HG03159 (cell line): Measurements from ENCODE around the gene DIS3L2.

Experiments
- ATAC-seq: cut with Tn5 transposase; IDR thresholded peaks from one replicate; pipeline ENCODE4 v1.9.1; 2021; ENCODE audit warnings: mild to moderate bottlenecking, moderate library complexity; ENCODE audit not compliant: unreplicated experiment

DIS3L2 gene

GRCh38 chr2:232225429-232225828 is 263.9 kb downstream of the DIS3L2 start:
- no peak for ATAC-seq

- no peak for ATAC-seq
Measured at GRCh38 chr2:232225895-232226294, 264.4 kb downstream of the DIS3L2 start.

GRCh38 chr2:232228332-232228731 is 266.8 kb downstream of the DIS3L2 start:
- no peak for ATAC-seq

GRCh38 chr2:232228971-232229894 is 267.7 kb downstream of the DIS3L2 start:
- no peak for ATAC-seq

- ATAC-seq, result no peak
Measured at GRCh38 chr2:232229911-232230310, 268.4 kb downstream of the DIS3L2 start.

- ATAC-seq, result no peak
Measured at GRCh38 chr2:232230560-232230959, 269.0 kb downstream of the DIS3L2 start.

- no peak for ATAC-seq
Measured at GRCh38 chr2:232231554-232231953, 270.0 kb downstream of the DIS3L2 start.

- ATAC-seq, result no peak
Measured at GRCh38 chr2:232232915-232233314, 271.4 kb downstream of the DIS3L2 start.

GRCh38 chr2:232234922-232235615 is 273.6 kb downstream of the DIS3L2 start:
- ATAC-seq, result no peak

- peak; percentile 50 for ATAC-seq
Measured at GRCh38 chr2:232235716-232236115, 274.2 kb downstream of the DIS3L2 start.

GRCh38 chr2:232236200-232236599 is 274.7 kb downstream of the DIS3L2 start:
- peak; percentile 74 for ATAC-seq

- no peak for ATAC-seq
Measured at GRCh38 chr2:232237464-232237863, 276.0 kb downstream of the DIS3L2 start.

- no peak for ATAC-seq
Measured at GRCh38 chr2:232238108-232238507, 276.6 kb downstream of the DIS3L2 start.

GRCh38 chr2:232238596-232238995 is 277.1 kb downstream of the DIS3L2 start:
- ATAC-seq, result no peak

- ATAC-seq, result no peak
Measured at GRCh38 chr2:232239951-232240681, 278.6 kb downstream of the DIS3L2 start.

GRCh38 chr2:232240906-232241305 is 279.4 kb downstream of the DIS3L2 start:
- ATAC-seq, result no peak

GRCh38 chr2:232242316-232242715 is 280.8 kb downstream of the DIS3L2 start:
- ATAC-seq, result no peak

- no peak for ATAC-seq
Measured at GRCh38 chr2:232245111-232245510, 283.6 kb downstream of the DIS3L2 start.

- no peak for ATAC-seq
Measured at GRCh38 chr2:232246245-232246644, 284.7 kb downstream of the DIS3L2 start.

GRCh38 chr2:232249096-232249495 is 287.6 kb downstream of the DIS3L2 start:
- ATAC-seq, result no peak
